Measurements from ENCODE around the gene PLXNC1.

GRCh38 chr12:94327809-94328208 lies 179.4 kb downstream of the PLXNC1 start:
- TF ChIP-seq CTCF (IDR thresholded peaks at IDR 0.05) (no peak), MXI1 (IDR thresholded peaks at IDR 0.05; ENCODE audit: low read depth, low read length) (no peak), RFX5 (IDR thresholded peaks at IDR 0.05; ENCODE audit: low read length) (no peak), RCOR1 (IDR thresholded peaks at IDR 0.05; ENCODE audit: low read length) (no peak), POLR2AphosphoS5 (IDR thresholded peaks at IDR 0.05; ENCODE audit: low read depth, low read length) (no peak), CHD2 (IDR thresholded peaks at IDR 0.05; ENCODE audit: low read length, partially characterized antibody) (no peak), EP300 (IDR thresholded peaks at IDR 0.05; ENCODE audit: borderline replicate concordance in 1 of 2, low read depth in 1 of 2, low read length in 1 of 2) (no peak), TCF12 (IDR thresholded peaks at IDR 0.05) (no peak), REST (IDR thresholded peaks at IDR 0.05; ENCODE audit: low read depth, low read length) (no peak), USF1 (IDR thresholded peaks at IDR 0.05; ENCODE audit: borderline replicate concordance, low read depth) (no peak), SMC3 (IDR thresholded peaks at IDR 0.05; ENCODE audit: low read depth, low read length) (no peak), FOXM1 (IDR thresholded peaks at IDR 0.05; ENCODE audit: low read depth) (no peak), MEF2A (IDR thresholded peaks at IDR 0.05; ENCODE audit: borderline replicate concordance, low read depth) (no peak)

Data from SK-N-SH (cell line).